Ecto neural progenitor cell (in vitro differentiated cells): ENCODE data around the gene HK3.

Experiments
- DNase-seq: peaks from one replicate; pipeline ENCODE4 v3.0.0-alpha.2; 2018; ENCODE audit warnings: low spot score

HK3 gene

GRCh38 chr5:176899296-176899891, at the start of gene HK3:
Gene HK3 (minus strand): TSS chr5:176899346. CDS start chr5:176896159, 3,187 bp downstream.
- DNase-seq = no peak

DNA sequence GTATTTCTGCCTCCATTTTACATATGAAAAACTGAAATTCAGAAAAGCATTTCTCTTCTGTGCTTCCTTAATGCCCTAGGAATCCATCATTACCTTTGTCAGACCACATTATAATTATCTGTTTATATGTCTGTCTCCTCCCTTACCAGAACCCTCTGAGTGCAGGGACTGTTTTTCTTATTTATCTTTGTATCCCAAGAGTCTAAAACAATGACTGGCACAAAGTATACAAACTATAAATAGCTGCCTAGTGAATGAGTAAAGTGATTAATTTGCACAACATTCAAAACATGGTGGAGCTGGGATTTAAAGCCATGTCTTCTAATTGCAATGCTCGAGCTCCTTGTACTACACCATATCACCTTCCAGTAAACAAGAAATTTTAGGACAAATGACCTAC, 49.3 kb upstream of the HK3 start:
- no peak for DNase-seq

DNA sequence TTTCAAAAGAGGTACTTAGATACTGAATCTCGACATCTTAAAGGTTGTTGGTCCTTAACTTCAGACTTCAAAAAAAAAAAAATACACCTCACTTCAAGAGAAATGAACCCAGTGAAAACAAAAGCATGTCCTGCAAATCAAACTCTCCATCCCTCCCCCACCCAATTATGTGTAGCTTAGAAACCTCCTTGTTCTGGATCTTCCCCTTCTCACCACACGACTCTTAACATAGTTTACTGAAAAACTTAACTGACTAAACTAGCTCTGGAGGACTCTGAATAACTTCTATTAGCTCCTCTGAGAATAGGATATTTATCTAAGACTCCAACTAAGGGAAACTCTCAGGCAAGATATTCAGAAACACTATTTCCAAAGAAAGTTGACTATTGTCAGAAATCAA, 48.7 kb upstream of the HK3 start:
- DNase-seq = no peak

DNA sequence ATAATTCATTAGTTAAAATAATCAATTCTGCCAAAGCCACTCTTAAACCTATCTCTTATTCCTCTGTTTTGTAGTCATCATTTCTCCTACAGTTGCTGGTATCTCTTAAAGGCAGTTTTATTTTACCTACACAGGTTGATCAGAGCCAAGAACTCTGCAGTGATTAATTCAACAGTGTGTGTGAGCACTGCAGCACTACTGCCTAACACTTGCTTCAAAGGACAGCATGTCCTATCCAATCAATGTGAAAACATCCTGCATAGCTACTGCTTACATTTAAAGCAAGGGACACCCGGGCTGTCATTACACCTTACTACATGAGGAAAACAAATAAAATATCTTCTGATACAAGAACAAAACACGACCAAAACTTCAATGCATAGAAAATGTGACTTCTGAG, 45.1 kb upstream of the HK3 start:
- no peak for DNase-seq

DNA sequence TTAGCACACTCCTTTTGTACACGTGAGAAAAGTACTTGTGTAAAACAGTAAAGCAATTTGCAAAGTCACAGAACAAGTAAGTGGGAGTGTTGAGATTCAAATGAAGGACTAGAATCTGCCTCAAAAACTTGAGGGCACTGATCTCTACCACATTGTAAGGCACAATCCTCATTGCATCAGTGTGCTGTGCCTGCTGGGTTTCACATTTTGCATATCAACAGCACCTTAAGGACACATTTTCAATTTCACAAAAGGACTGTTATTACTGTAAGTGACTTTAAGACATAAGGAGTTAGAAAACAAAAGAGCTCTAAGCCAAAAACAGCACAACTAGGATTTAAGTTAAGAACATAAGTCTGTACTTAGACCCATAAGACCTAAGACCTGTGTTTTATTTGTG, 44.7 kb upstream of the HK3 start:
- DNase-seq = no peak

- no peak for DNase-seq
Measured at GRCh38 chr5:176941951-176942350, 42.8 kb upstream of the HK3 start.

- no peak for DNase-seq
Measured at GRCh38 chr5:176938472-176938871, 39.3 kb upstream of the HK3 start.

GRCh38 chr5:176935017-176935416, 35.9 kb upstream of the HK3 start:
- DNase-seq = no peak

DNA sequence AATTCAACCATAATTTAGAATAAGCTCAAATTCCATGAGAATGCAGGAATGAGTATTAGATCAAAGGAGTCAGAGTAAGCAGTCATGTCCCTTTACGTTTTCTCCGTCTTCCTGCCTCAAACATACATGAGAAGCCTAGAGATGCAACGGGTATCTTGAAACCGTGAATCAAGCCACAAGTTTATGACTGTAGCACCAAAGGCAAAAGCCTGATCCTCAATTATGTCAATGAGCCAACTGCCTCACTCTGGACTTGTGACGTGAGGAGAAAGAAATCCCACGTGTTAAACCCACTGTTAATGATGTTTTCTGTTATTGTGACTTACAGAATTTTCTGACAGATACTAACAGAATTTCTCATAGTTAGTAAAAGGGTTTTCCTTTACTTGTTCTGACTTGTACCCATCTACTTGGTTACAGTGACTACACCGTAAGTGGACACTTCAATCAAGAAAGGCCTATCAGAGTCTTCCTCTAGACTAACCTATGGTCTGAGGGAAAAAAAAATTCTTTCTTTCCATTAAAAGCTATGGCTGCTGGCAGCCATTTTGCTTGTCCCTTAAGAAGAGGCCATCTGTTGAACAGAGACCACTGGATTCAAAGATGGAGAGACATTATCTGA, 35.3 kb upstream of the HK3 start:
- no peak for DNase-seq

DNA sequence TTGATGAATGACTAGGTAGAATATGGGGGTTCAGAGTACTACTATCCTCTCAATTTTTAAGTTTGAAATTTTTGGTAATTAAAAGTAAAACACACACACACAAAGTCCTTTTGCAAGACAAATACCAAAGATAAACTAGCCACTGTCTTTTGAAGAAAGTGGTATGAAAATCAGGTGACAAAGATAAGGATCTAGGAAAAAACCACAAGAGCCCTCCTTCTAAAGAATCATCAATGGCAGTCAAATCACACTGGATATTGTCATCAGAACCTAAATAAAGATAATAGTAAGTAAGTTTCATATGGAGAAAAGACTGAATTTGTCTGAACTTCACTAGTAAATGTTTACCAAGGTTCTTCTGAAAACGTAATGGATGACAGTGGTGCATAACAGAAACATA, 30.5 kb upstream of the HK3 start:
- no peak for DNase-seq

- no peak for DNase-seq
Measured at GRCh38 chr5:176927562-176927961, 28.4 kb upstream of the HK3 start.

GRCh38 chr5:176922817-176923216, 23.7 kb upstream of the HK3 start:
- DNase-seq = no peak

DNA sequence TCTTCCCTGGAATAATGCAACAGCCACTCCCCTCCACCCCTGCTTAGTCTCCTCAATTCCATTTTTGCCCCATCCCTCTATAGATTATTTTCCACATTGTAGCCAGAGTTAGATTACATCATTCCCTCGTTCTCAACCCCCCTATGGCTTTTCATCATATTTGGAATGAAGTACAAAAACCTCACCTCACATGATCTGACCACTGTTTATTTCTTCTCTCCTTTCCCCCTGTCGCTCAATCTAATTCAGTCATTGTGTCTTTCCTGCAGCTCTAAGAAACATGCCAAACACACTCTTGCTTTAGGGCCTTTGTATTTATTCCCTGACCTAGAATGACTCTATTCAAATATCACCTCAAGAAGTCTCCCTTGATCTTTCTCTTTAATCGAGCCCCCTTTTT, 22.6 kb upstream of the HK3 start:
- DNase-seq = no peak

GRCh38 chr5:176918613-176919012, 19.5 kb upstream of the HK3 start:
- DNase-seq = no peak

DNA sequence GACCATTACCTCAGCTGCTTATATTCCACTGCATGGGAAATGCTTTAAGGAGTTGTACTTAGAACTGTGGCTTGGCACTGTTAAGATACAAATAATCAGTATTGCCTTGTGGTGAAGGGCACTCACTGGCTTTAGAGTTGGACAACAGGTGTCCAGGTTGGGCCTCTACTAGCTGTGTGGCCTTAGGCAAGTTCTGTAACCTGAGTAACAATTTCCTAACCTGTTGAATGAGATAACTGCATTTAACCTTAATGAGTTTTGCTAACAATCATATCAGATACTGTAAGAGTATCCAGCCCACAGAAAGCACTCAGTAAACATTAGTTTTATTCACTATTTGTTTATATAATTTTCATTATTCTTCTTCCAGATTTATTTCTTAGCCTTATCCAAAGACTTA, 17.2 kb upstream of the HK3 start:
- DNase-seq = no peak

DNA sequence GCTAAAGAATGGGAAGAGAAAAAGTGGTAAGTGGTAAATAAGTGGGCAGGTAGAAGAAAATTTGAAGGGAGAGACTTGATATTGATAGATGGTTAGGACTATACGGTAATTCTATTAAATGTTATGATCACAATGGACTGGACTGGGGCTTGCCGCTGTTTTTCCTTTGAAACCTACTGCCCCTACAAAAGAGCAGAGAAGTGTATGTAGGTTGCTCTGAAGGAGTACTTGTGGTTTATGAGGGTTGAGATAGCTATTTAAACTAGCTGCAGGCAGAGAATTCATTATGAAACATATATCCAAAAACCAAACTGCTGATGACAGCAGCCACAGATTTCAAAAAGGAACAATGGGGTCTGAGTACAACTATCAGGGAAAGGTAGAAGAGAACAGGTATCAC, 16.8 kb upstream of the HK3 start:
- no peak for DNase-seq

GRCh38 chr5:176912115-176912514, 13.0 kb upstream of the HK3 start:
- no peak for DNase-seq

- DNase-seq = no peak
Measured at GRCh38 chr5:176908675-176909368, 9.7 kb upstream of the HK3 start.

DNA sequence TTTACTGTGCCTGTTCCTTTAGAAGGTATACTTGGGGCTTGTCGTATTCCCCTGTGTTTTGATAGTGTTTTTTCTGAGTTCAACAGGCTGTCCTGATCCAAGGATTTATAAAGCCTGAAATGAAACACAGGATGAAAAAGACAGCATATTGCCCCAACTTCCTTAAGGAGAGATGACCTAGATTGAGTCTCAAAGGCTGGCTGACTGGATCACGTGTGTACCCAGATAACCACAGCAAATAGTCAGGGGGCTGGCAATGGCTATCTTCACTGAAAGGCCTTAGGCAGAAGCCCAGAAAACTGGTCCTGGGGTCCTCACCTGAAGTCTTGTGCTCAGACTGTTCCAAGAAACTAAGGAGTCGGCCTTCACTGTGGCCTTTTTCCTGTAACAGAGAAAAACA, 7.7 kb upstream of the HK3 start:
- no peak for DNase-seq

DNA sequence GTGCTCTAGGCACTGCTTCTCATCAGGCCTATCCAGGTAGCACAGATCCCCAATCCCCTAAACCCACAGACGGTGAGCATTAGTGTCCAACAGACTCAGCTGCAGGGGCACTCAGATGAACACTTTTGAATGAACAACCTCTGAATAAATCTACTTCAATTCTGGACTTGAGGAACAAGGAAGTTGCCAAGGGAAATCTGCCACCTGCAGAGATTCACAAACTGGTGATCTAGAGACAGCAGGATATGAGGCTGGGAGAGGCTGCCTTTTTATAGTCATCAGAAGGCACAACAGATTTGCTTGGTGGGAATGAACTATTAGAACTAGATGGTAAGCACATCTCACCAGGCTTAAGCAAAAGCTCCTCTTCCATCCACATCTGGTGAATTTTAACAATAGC, 7.0 kb upstream of the HK3 start:
- DNase-seq = no peak

DNA sequence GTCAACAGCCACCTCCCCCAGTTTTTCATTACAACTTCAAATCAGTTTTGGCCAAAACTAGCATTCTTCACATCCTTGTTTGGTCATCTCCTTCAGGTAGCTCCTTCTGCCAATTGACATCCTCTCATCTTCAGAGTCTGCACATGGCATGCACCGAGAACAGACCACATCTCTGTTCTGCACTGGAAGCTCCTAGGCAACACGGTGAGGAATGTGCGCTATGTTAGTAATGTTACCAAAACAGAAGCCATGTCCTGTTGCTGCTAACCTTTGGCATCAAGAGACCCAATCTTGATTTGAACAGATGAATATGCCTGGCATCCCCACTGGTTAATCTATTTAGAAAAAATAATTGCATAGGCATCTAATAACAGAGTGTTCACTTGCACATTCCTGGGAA, 5.1 kb upstream of the HK3 start:
- DNase-seq = no peak

- DNase-seq = no peak
Measured at GRCh38 chr5:176902911-176903664, 3.9 kb upstream of the HK3 start.
